ENCODE data around the gene GNE.
"Not testable (repeated sequence)": the region's sequence is repeated elsewhere in the genome, so short reads cannot be mapped to it uniquely, and the experiment has no call there.

GNE gene

DNA sequence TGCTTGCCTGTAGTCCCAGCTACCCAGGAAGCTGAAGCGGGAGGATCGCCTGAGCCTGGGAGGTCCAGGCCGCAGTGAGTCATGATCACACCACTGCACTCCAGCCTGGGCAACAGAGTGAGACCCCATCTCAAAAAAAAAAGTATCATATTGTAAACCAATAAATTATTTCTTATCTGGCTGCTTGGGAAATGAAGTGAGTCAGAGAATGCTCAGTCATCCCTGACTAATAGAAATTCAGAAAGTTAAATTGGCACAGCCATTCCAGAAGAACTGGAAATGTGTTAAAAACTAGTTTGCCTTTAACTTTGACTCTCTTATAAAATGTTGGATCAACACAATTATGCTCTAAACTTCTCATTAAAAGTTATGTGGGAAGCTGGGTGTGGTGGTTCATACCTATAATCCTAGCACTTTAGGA, 9.8 kb upstream of the GNE start:
- no peak for FAIRE-seq

DNA sequence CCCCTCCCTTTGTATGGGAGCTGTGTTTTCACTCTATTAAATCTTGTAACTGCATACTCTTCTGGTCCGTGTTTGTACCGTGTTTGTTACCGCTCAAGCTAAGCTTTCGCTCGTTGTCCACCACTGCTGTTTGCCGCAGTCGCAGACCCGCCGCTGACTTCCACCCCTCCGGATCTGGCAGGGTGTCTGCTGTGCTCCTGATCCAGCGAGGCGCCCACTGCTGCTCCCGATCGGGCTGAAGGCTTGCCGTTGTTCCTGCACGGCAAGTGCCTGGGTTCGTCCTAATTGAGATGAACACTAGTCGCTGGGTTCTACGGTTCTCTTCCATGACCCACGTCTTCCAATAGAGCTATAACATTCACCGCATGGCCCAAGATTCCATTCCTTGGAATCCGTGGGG, 6.6 kb upstream of the GNE start:
- FAIRE-seq, result no peak

DNA sequence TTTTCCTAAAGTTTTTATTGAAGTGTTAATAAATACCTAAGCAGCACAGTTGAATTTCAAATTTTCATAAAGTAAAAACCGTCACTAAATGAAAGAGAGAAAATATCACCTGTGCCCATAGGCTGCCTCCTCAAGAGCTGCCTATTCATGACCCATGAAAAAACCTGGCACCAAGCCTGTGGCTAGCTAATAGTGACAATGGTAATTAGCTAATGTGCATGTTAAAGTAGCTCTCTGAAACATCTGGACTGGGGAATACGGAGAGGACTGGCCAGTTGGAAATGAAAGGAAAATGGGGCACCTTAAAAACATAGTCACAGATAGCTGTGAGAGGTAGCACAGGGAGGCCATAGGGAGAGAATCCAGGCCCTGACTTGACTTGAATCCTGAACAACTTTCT, 5.4 kb upstream of the GNE start:
- no peak for FAIRE-seq

DNA sequence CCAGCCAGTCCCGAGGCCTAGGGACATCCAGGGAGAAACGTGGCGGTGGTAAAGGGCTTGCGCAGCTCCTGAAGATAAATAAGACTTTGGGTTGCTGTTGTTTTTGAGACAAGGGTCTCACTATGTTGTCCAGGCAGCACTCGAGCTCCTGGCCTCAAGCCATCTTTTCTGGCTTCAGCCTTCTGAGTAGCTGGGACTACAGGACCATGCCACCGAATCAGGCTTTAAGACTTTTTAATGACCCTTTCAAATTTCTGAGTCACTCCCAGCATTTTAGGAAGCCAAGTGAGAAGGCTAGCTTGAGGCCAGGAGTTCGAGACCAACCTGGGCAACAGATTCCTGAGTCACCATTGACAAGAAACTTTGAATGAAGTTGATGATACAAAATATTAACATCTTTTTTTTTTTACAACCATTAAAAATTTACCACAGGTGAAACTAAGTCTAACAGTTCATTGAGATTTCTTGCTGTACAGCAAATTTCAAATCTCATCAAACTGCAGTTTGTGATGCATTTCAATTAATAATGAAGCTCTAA, 817 bp upstream of the GNE start:
- no peak for FAIRE-seq

DNA sequence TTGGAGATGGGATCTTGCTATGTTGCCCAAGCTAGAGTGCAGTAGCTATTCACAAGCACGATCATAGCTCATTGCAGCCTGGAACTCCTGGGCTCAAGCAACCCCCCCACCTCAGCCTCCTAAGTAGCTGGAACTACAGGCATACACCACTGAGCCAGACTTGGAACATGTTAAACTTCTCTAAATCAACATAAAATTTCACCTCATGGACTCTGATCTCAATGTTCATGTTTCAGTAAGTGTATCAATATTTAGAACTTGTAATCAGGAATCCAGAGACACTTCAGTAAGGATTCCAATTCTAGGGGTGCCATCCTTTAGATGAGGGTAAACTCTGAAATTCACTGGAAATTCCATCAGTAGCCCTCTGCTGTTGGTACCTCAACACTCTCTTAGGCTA, 6.8 kb downstream of the GNE start:
- FAIRE-seq, result no peak

DNA sequence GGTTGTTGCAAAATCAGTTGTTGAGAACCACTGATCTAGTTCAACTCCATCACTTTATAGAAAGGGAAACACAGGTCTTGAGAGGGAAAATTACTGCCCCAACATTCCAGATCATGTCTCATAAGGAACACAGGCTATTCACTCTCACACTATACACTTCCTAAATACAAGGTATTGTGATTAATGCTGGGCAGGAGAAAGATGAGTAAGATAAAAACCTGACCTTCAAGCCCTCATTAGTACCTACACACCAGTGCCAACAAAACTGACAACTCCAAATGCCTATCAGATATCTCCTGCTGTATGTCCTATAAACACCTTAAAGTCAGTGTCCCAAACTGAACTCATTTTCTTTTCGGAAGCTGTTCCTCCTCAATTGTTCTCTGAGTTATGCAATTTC, 8.2 kb downstream of the GNE start:
- no peak for FAIRE-seq

DNA sequence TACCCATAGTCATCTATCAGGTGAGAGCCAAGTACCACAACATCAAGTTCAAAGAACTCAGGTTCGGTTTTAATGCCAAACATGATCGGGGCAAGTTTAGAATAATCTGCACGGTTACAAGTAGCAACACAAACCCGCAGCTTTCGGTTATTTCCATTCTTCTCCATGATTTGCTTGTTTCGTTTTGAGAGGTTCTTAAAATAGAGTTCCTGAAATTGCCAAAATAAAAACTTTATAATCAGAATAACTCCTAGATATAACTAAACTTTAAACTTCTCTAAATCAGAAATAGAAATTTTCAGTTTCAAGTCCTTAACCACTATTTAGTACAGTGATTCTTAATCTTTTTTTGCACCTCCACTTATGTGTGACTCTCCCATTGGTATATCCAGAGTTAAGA, 9.1 kb downstream of the GNE start:
- FAIRE-seq, result no peak

DNA sequence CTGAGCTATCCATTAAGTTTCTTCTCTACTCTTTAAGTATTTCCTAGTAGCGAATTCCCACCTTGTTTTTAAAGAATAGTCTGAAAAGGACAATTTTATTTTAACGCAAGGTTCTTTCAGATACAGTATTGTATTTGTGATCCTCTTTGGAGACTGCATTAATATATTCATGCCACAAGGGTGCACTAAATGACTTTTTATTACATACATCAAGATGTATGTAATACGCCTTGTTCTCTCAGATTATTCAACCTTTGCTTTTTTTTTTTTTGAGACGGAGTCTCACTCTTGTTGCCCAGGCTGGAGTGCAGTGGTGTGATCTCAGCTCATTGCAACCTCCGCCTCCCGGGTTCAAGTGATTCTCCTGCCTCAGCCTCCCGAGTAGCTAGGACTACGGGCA, 10.2 kb downstream of the GNE start:
- FAIRE-seq, result not testable (repeated sequence)

DNA sequence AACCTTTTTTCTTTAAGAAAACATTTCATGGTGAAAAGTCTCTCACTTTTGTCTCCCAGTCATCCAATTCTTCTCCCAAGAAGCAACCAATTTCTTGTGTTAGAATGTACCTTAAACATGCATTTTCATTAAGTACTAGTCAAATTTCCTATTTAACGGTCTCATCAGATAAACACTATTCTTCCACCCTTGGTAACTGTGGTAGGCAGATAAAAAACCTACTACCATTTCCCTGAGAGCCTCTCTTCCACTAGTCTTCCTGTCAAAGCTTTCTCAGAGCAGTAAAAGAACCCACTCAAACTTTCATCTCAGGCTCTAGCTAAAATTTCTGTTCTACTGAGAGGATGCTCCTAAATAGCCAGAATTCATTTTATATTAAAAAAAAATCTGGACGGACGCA, 10.9 kb downstream of the GNE start:
- FAIRE-seq, result no peak

DNA sequence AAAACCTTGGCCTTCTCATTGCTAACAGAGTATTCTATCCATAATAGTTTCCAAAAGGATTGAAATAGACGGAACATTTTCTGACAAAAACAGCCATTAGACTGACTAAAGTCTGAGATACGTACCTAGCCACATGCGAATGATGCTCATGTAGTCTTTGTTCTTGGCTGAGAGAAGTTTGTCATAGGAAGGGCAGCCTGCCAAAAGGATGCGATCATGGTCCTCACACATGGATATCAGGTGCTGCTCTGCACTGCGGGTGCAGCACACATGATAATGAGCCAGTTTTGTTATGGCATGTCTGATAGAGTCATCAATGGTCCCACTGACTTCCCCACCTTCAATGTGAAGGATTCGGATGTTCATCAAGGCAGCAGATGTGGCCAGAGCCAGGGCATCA, 12.3 kb downstream of the GNE start:
- FAIRE-seq, result no peak

DNA sequence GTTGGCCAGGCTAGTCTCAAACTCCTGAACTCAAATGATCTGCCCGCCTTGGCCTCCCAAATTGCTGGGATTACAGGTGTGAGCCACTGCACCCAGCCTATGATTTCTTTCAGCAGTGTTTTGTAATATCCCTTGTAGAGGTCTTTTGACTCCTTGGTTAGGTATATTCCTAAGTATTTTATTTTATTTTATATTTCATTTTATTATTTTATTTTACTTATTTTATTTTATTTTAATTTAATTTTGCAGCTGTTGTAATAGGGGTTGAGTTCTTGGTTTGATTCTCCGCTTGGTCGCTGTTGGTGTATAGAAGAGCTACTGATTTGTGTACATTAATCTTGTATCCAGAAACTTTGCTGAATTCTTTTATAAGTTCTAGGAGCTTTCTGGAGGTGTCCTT, 18.6 kb downstream of the GNE start:
- FAIRE-seq, result not testable (repeated sequence)

DNA sequence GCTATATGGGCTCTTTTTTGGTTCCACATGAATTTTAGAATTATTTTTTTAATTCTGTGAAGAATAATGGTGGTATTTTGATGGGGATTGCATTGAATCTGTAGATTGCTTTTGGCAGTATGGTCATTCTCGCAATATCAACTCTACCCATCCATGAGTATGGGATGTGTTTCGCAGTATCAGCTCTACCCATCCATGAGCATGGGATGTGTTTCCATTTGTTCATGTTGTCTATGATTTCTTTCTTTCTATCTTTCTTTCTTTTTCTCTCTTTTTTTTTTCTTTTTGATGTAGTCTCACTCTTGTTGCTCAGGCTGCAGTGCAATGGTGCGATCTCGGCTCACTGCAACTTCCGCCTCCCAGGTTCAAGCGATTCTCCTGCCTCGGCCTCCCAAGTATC, 19.0 kb downstream of the GNE start:
- FAIRE-seq, result not testable (repeated sequence)

DNA sequence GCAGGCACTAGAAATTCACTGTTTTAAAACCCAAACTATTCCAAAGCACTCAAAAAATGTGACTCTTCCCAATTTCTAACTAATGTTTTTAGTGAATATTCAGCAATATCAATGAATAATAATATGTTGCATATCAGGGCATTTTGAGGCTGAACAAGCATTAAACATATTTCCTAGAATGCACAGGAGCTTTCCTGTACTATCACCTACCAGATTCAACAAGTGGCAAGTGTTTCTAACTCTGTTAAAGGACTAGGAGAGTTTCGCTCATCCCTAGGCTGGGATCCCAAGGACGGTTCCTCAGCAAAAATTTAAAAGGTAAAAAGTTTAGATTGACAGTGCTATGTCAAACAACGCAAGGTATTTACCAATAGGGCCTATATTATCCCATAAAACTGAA, 21.0 kb downstream of the GNE start:
- no peak for FAIRE-seq

DNA sequence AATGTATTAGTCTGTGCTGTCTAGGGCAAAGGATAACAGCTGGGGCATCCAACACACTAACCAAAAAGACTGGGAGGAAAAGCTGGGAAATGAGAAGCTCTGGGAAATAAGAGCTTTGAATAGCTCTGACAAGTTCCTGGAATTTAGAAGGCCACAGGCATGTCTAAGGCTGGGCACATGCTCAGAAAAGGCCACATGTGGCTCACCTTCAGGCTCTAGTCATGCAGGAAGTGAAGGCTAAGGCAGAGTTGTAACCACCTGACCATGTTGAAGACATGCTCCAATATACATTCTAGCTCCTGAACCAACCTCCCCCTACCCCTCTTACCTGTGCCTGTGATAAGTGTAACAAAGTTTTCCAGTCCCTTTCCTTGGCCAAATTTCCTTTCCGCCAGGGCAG, 35.8 kb downstream of the GNE start:
- no peak for FAIRE-seq

DNA sequence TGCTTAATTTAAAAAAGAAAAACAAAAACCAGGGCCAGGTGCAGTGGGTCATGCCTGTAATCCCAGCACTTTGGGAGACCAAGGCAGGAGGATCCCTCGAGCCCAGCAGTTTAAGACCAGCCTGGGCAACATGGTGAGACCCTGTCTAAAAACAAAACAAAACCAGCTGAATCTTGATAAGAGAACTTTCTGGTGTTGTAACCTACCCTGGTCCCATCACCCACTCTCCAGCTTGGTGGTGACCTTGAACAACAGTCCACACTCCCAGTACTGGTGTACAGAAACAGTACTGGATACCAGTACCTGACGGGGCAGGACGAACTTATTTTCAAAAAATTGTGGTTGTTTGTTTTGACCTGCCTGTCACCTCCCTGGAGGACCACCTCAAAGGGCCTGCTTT, 36.6 kb downstream of the GNE start:
- FAIRE-seq, result no peak

DNA sequence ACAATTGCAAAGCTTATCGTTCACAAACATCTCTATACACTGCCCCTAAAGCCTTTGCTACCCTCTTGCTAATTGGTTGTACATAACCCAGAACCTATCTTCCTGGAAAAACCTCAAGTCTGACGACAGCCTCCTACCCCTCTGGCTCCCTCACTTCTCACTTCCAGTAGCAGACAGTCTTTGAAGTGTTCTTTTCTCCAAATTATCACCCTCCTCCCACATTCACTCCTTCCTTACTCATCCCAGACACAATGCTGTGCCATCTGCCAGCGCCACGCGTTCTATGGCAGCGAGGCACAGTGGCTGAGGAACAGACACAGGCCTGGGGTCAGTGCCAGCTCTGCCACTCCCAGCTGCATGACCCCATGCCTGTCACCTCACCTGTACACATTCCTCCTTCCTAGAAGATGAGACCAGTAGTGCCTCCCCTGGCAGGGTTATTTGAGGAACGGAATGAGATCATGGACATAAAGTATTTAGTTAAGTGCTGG, 39.8 kb downstream of the GNE start:
- no peak for FAIRE-seq

DNA sequence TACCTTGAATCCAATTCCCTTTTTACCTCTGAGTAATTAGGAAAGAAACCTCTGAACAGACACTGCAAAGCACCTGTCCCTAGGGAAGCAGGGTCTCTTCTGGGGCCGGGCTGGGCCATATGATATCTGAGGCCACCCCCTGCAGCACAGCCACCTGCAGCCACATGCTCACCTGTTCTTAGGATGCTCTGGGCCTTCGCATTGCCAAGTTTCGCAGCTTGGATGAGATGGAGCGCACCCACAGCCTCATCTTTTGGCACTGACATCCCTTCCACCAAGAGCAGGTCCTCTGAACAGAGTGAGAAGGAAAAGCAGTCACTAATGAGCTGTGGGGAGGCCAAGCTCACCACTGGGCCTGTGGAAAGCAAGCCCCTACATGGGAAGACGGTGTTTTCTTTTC, 40.2 kb downstream of the GNE start:
- no peak for FAIRE-seq

DNA sequence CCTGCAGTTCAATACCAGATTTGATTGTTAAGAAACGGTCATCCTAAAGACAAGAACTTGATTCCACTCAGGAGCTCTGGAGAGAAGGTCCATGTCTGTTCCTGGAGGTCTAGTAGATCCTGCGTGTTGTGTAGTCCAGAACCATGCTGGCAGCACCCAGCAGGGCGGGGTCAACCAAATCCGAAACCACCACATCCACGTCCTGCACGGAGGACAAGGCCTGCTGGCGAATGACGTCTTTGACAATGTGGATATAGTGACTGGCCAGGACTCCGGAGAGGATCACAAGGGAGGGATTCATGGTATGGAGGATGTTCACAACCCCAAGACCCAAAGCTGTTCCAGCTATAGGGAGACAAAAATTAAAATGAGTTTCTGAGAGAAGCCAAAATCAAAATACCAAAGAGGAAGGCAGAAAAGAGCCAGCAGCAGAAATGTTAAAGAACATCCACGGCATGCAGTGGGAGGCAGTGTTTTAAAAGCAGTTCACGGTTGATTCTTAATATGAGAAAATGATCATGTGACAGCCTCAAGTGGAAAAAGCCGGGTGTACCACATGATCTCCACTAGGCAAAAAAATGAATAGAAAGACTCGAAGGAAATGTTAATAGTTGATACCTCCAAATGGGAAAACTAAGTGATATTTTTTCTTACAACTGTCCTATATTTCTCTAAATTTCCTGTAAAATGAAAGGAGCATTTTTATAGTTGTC, 40.8 kb downstream of the GNE start:
- FAIRE-seq, result no peak

DNA sequence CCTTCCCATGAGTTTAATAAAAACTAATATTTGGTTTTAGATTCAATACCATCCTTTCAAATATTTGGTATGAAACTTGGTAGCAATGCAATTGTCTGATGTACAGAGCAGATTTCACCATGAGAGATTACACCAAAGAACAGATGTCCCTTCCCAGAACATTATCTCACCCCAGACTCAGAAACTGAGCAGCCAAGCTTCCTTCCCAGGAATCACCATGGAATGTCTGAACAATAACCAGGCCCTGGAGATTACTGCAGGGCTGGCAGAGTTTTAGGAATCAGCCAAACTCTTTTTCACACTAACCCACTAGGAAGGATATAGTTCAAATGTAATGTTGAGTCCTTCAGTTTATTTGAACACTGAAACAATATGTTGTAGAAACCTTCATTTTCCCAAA, 43.7 kb downstream of the GNE start:
- FAIRE-seq, result no peak

DNA sequence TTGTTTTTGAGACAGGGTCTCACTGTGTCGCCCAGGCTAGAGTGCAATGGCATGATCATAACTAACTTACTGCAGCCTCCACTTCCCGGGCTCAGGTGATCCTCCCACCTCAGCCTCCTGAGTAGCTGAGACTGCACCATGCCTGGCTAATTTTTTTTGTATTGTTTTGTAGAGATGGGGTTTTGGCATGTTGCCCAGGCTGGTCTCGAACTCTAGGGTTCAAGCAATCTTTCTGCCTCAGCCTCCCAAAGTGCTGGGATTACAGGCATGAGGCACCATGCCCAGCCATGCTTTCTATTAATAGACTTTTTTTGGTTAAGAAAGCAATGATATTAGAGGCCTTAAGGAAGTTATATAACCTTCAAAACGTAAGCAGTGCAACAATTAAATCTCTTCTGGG, 44.3 kb downstream of the GNE start:
- no peak for FAIRE-seq

DNA sequence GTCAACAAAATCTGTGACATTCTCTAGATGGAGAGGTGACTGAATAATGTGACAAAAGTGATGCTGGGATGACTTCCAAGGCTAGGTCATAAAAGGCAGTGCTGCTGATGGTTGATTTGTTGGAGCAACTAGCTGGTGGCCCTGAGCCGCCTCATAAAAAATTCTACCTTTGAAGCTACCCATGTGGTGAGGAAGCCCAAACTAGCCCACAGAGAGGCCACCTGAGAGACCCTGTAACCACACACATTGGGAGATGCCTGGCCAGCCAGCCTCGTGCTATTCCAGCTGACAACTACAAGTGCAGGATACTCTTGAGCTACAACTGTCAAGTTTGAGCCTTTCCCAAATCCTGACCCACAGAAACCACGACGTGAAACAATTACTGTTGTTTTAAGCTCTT, 44.9 kb downstream of the GNE start:
- FAIRE-seq, result no peak

DNA sequence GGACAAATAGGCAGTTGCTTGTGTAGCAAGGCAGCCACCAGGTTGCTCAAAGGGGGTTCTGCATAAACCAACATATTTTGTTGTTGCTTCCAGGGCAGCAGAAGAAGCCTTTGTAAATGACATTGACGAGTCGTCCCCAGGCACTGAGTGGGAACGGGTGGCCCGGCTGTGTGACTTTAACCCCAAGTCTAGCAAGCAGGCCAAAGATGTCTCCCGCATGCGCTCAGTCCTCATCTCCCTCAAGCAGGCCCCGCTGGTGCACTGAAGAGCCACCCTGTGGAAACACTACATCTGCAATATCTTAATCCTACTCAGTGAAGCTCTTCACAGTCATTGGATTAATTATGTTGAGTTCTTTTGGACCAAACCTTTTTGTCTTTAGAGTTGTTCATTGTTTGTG, 46.7 kb downstream of the GNE start:
- FAIRE-seq, result no peak

DNA sequence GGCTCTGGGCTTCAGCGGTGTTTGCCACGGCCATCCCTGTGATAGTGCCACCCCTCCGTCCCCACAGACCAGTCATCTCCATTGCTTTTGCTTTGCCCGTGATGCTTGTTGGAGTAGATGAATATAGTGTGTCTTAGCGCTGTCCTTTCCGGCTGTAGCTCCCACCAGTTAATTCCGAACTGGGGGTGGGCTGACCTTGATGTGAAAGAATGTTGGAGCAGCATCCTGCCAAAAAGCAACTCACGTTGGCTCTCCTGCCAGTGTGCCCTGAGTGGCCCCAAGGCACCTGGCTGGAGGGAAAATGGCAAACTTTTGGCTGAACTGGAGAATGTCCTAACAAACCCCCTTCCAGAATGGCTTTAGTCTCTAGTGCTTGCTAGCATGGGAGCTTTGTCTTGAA, 47.5 kb downstream of the GNE start:
- FAIRE-seq, result no peak

DNA sequence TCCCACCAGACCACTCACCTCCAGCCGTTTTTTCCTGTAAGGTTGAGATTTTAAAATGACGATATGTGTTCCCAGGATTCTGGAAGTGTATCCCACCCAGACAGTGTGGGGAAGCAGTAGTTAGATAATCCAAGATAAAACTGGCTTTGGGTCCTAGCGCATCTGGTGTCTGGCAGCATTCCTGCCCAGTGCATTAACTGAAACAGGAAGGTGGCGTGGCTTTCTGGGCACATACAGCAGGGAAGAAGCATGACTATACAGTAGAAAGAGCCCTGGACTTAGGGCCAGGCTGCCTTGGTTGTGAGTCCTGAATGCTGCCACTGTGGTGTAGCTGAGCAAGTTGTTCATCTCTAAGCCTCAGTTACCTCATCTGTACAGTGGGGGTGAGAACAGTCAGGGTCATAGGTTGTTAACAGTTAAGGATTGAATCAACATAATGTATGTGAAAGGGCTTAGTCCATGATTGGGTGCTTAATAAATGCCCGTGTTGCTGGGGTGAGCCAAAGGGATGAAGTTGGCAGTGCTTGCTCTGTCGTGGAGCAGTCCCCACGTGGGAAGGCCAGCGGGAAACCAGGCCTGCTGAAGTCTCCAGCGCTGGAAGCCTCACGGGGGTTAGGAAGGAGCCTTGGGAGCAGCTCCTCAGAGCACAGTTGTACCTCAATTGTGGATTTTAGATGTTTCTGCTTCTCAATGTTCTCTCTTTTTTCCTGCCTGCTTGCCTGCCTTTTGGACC, 49.6 kb downstream of the GNE start:
- no peak for FAIRE-seq
